ENCODE results near the gene SPATA33.

DNA sequence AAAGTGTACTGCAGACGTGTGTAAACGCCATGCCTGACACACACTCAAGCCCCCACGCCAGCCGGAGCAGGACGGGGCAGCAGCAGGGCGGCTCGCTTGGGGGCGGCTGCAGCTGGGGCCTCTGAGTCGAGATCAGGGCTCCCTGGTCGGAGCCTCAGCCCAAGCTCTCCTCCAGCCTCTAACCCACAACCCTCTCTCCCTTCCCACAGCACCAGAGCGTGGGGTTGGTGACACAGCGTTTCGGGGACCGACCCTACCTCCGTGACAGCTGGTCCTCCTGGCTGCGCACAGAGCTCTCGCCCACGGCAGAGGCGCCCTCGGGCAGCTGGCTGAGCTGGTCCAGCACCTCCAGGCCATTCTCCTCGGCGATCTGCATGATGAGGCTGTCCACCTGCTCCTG is 11.4 kb upstream of the SPATA33 start:
- TF ChIP-seq, protein P1, sequence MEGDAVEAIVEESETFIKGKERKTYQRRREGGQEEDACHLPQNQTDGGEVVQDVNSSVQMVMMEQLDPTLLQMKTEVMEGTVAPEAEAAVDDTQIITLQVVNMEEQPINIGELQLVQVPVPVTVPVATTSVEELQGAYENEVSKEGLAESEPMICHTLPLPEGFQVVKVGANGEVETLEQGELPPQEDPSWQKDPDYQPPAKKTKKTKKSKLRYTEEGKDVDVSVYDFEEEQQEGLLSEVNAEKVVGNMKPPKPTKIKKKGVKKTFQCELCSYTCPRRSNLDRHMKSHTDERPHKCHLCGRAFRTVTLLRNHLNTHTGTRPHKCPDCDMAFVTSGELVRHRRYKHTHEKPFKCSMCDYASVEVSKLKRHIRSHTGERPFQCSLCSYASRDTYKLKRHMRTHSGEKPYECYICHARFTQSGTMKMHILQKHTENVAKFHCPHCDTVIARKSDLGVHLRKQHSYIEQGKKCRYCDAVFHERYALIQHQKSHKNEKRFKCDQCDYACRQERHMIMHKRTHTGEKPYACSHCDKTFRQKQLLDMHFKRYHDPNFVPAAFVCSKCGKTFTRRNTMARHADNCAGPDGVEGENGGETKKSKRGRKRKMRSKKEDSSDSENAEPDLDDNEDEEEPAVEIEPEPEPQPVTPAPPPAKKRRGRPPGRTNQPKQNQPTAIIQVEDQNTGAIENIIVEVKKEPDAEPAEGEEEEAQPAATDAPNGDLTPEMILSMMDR (IDR thresholded peaks at IDR 0.05; ENCODE audit: insufficient read depth, low read depth, low read length) = no peak
- no peak for TF ChIP-seq EZH2 (IDR thresholded peaks at IDR 0.05; ENCODE audit: insufficient read depth, low read length)

Data from astrocyte (in vitro differentiated cells and primary cell).